Body of pancreas (tissue), 4 donors: ENCODE results near the gene CBFA2T3.

ENCODE experiments used
- CTCF ChIP-seq, 7 experiments: fragments of 450-650 bp in 4 of 7; fragments of 200-600 bp in 3 of 7; sonication (generic) in 3 of 7; IDR thresholded peaks; one replicate each; pipeline ENCODE4 v1.5.1; 2016 to 2019; ENCODE audit warnings: antibody characterized with exemption in 7 of 7
- POLR2A ChIP-seq, 3 donors: fragments of 450-650 bp; IDR thresholded peaks; one replicate each; pipeline ENCODE4 v1.6.1; 2016; ENCODE audit warnings: antibody characterized with exemption in 3 of 3, mild to moderate bottlenecking in 2 of 3

- TF ChIP-seq CTCF (IDR thresholded peaks at IDR 0.05) (no peak), POLR2A (IDR thresholded peaks at IDR 0.05) (no peak)
Measured at GRCh38 chr16:88876942-88877526, 100.0 kb downstream of the CBFA2T3 start.
